CD4-positive, alpha-beta T cell treated with Interleukin-10 for 1 hour (primary cell): ENCODE measurements around the gene ITGBL1.
A peak's percentile ranks its signal among the peaks of the same experiment; 100 is the strongest.
"Not testable (repeated sequence)": the region's sequence is repeated elsewhere in the genome, so short reads cannot be mapped to it uniquely, and the experiment has no call there.

ENCODE experiments used
- DNase-seq: peaks from one replicate; pipeline ENCODE4 v3.0.0-alpha.2; 2020

Gene ITGBL1

DNA sequence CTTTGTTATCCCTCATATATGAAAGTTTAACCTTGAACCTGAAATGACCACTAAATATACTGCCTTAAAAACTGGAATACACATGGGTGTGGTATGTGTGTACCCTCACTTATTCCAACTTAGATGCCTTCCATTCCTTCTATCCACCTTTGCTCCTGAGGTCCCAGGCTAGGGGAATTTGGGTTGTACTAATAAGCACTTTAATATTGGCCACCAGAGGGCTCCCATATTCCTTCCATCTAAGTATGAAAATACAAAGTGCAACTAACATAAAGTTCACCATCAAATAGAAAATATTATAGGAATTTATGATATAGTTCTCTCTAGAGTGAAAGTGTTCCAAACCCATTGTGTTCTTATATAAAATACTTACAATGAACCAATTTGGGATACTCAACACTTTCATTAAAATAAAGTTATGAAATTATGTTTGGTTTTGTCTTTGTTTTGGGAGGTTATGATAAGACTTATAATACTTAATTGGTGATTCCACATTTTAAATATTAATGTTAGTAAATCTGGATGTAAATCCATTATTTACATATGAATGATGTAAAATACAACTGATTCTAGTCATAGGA is 62.3 kb downstream of the ITGBL1 start:
- DNase-seq = peak; percentile 49

DNA sequence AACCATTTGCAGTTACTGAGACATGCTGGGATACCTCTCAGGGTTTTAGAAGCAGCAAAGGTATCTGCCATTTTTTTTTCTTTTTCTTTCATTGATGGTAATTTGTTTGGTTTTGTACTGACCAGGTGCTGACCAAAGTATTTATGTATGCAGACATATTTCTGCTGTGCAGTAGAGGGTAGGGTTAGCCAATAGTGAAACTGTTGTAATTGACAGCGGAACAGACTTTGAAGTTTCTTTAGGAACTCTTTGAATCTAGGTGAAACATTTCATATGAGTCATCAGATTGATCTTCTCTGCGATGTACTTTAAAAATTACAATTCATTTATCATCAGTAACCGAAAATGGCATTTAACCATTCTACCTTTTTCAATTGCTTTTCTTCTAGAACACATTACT is 63.0 kb downstream of the ITGBL1 start:
- DNase-seq = no peak

DNA sequence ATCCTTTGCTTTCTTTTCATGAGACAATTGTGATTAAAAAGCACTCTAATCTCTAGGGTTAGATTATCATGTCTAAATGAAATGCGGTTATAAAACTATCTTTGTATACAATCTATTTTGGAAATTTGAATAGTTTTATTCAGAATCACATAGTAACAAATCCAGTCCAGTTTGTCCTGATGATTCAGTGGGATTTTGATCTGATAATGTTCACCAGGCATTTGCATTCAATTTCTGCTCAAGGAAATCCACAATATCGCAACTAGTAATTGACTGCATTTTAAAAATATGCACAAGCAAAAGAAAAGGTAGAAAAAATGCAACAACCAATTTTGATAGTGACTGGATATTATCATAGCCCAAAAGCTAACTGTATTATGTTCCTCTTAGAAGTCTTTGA is 63.8 kb downstream of the ITGBL1 start:
- DNase-seq = no peak

DNA sequence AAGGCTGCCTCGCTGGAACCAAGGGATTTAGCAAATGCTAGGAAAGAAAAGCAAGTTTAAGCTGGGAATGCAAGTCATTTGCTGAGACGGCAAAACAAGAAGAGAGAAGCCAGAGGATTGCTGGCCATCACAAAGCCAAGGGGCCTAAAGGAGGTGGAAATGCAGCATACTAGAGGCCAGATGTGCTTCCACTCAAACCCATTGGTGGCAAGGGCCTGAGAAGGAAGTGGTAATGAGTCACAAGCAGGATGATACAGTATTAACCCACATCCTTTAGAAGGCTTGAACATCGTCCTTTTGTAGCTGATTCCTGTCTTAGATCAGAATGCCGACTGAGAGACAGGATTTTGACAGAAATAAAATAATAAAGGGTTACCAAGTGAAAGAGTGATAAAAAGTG is 68.2 kb downstream of the ITGBL1 start:
- DNase-seq = peak; percentile 55

DNA sequence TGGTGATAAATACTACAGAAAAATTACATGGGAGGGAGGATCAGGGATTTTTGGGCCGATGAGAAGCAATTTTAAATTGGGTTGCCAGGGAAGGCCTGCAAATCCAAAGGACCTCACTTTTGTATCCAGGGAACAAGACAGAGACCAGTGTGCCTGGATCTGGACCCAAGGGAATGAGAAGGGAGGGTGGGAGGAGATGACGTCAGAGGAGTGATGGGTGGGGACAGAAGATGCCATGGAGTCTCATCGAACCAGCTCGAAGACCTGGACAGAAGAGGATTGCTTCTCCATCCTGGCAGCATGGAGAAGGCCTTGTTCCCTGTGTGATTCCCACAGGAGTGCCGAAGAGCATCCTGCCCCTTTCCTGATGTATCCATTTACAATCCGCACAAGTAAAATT is 68.9 kb downstream of the ITGBL1 start:
- no peak for DNase-seq

DNA sequence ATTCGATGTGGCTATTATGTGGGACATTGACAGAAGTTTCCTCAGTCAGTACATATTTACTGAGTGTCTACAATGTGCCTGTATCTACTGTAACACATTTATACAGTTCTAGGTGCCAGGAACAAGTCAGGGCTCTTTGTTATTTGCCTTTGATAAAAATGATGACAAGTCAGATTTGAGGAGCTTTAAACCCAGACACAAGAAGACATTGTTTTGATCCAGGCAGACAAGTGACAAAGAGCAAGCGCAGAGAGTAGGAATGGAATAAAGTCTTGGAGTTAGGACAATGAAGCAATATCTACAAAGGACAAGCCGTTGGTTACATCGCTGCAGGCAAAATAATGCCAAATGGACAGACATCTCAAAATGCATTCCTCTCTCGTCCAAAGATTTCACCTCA is 70.1 kb downstream of the ITGBL1 start:
- no peak for DNase-seq

DNA sequence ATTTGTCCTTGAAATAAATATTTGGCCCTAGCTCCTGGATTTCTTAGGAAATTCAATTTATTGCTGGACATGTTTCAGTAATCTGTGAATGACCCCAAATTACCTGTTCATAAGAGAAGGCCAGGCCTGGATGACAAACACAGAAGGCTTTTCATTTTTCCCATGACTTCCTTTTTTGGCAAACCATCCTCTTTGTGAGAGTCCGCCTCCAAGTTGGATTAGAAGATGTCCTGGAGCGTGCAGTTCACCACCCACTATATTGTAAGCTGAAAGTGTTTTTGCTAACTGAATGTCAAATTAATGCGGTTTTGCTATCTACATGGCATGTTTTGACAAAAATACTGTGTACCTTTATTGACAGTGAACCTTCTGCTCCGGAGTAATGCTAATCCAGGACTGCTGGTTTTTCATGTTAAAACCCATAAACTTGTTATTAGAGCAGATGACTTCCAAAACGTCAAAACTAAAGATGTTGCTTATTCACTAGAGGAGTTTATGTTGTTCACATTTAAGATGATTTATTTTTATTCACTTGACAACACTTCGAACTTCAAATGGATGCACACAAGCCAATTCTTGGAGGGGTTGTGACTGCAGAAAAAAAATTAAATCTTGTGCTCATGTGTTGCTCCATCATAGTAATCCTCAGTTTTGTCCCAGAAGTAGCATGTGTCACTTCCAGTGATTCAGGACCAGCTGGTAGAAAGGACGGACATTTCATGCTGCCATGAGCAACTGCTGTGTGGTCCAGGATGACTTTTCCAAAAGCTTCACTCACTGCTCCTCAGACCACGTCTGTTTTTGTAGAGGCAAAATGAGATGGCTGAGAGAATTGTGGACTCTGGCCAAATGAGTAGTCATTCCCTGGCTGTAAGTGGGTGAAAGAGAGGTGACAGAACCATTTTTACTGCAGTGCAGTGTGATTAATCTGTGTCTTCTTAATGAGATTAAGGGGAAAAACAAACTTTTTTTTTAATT is 71.0 kb downstream of the ITGBL1 start:
- no peak for DNase-seq

DNA sequence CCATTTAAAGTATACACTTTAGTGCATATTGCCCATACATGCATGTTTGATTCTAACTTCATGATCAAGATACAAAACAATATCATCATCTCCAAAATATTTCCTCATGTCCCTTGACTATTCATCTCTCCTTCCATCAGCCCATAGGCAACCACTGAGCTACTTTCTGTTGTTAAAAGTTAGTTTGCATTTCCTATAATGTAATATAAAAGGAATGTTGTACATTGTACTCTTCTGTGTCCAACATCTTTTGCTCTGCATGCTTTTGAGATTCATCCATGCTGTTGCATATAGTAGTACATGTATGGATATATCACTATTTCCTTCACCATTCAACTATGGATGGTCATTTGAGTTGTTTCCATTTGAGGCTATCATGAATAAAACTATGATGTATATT is 74.7 kb downstream of the ITGBL1 start:
- DNase-seq = no peak

DNA sequence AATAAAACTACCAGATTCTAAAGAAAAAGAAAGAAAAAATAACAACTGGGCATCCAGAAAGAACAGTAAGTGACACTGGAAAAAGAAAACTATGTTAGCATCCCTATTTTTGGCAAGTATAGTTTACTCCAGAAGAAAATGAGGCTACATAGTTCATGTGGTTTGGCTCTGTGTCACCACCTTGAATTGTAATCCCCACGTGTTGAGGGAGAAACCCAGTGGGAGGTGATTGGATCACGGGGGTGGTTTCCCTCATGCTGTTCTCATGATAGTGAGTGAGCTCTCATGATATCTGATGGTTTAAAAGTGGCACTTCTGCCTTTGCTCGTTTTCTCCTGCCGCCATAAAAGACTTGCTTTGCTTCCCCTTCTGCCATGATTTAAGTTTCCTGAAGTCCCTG is 76.9 kb downstream of the ITGBL1 start:
- no peak for DNase-seq

DNA sequence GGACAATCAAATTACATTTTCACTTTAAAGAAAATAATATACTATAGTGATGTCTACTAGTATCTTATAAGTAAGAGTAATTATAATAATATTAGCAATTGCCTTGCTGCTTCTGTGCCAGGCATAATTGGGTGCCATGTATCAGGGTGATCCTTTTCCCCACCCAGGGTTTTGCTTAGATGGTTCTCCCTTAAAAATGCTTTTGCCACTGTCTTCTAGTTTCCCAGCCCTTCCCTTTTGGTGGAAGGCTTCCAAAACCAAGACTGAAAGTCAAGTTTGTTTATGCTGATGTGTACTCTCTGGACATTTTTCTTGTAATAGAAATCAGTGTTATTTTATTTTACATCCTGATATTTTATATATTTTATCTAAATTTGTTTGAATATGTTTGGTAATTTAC is 77.8 kb downstream of the ITGBL1 start:
- no peak for DNase-seq

DNA sequence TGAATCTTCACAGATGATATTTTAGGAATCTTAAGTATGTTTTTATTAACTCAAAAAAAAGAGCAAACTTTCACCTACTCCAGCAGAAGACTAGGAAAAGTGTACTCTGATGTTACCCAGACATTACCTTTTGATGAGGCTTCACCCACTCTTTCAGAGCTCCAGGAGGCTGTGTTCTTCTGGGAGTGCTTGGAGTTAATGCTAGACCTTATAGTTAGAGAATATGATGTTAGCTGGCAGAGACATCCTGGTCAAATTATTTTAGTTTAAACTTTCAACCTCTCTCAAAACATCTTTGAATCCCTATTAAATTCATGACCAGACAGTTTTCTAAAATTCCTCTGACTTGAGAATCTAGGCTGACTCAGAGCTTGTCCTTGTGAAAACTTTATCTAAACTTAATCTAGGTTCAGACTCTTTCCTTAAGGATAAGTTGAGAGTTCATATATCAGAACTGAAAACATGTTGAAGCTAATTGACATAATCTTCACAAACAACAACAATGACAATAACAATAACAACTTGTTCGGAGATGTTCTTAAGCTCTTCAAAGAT is 82.8 kb downstream of the ITGBL1 start:
- DNase-seq = no peak

DNA sequence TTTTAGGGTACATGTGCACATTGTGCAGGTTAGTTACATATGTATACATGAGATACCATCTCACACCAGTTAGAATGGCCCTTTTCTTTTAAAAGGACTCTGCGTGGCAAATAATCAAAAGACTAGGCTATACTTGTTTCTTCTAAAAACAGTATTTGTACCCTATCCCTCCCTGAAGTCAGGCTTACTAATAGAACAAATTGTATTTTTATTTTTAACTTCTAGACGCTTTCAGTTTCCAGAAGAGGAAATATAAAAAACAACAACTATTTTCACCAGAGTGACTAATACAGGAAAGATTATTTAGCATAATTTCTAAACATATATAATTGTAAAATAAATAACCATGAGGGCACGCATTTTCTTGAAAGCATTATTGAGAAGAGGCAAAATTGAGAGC is 83.6 kb downstream of the ITGBL1 start:
- no peak for DNase-seq

DNA sequence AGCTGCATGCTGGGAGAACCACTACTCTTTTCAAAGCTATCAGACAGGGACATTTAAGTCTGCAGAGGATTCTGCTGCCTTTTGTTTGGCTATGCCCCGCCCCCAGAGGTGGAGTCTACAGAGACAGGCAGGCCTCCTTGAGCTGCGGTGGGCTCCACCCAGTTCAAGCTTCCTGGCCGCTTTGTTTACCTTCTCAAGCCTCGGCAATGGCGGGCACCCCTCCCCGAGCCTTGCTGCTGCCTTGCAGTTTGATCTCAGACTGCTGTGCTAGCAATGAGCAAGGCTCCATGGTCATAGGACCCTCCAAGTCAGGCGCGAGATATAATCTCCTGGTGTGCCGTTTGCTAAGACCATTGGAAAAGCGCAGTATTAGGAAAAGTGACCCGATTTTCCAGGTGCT is 92.1 kb downstream of the ITGBL1 start:
- DNase-seq = not testable (repeated sequence)

DNA sequence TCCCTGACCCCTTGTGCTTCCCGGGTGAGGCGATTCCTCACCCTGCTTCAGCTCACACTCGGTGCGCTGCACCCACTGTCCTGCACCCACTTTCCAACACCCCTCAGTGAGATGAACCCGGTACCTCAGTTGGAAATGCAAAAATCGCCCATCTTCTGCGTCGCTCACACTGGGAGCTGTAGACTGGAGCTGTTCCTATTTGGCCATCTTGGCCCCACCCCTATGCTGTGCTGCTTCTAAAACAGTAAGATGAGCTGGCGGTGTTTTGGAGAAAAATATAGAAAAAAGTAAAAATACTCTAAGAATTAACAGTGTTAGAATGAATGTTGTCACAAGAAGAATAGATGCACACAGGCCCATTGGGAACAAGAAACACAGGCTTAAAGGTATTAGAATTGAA is 92.5 kb downstream of the ITGBL1 start:
- no peak for DNase-seq

DNA sequence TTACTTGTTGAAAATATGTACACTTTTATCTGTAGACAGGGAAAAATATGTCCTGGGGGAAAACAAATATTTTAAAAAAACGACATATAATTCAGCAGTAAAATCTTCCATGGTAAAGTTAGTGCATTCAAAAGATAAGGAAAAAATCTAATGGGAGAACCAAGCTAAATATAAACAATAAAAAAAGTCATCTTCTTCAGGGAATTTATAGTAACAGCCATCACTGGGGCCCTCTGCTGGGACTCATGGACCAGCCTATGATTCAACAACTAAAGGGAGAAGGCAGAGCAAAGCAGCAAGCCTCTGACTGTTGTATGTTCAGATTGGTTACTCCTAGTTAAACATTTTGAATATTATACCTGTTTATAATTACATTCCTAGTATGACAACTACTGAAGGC is 93.0 kb downstream of the ITGBL1 start:
- no peak for DNase-seq

DNA sequence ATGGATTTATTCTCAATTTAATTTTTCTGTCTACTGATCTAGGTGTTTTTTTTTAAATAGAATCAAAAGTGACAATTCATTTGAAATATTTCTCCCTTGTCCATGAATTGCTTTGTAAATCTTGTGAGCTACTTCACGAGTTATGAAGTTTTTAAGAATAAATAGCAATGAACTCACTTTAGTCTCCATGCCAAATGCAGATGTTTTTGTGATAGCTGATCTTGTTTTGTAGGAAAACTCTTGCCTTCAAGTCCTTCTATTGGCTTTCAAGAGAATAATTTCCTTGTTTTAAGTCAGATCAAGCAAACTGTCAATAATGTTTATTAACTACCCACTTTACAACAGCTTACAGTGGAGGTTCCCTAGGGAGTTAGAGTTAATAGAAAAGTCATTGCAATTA is 99.8 kb downstream of the ITGBL1 start:
- DNase-seq = no peak

DNA sequence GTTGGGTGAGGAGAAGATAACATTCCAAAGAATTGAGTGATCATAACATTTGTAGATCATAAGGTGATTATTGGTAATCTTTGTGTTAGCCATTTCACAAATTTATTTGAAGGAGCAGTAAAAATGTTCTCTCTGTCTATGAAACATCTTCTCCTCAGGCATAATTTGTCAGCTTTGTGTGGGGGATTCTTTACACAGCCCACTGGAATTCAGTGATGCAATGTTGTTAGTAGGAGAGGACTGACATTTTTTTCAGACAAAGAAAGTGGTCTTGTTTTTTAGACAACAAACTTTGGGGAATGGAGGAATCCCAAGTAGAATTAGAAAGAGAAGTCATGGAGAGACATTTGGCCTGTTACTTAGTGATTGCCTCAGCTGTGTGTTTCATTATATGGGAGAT is 100.3 kb downstream of the ITGBL1 start:
- no peak for DNase-seq

DNA sequence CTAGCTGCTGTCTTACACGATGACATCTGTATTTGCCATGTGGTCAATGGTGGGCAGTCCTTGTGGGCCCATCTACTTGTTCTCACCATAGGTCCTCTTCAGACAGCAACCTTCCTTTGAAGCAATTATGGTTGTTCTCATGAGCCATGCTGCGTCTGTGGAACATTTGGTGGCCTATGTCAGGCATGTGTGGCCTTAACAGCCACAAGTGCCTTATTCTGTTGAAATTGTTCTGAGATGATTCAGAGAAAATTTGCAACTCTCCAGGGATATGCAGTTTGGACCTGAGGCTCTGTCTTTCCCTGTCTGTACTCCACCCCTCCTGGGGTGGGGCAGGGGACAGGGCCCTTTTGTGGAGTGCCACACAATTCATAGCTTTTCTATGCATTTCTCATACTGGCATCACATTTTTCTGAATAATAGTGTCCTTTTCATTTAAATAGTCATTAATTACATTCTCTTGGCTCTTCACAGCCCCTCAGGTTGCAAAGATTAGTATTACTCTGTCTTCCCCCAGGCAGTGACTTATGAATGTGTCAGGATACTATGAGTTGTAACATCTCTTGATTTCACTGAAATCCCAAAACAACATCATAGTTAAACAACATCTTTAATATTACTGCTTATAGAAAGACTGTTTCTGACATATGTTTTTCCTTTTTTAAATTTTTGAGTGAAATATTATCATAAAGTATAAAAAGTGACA is 102.1 kb downstream of the ITGBL1 start:
- DNase-seq = no peak

DNA sequence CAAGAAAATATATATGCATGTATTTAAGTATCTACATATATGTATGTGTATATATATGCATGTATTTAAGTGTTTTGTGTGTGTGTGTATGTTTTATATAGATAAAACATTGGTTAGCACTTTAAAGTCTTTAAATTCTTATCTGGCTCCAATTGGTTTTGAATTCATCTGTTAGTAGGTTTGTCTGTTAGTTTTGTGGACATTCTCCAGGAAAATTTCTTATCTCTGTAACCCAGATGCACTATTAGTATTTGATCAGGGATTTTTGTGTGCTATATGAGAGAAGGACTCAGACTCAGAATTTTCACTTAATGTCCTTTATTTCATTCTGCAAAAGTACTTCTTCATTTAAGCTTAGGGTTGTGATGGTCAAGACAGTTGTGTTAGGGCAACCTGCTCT is 103.1 kb downstream of the ITGBL1 start:
- DNase-seq = no peak

DNA sequence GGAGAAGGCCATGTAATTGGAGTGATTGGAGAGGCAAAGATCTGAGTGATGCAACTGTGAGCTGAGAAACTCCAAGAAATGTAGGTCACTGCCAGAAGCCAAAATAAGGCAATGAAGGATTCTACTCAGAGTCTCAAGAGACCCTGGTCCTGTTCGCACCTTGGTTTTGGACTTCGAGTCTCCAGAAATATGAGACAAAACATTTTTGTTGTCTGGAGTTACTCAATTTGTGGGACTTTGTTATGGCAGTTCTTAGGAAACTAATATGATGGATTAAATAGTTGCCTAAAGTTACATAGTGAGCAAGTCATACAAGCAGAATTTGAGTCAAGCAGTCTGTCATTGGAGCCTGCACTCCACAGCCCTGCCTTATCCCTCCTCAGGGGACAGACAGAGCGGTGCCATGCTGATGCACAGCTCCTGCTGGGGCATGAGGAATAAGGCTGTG is 104.2 kb downstream of the ITGBL1 start:
- no peak for DNase-seq

DNA sequence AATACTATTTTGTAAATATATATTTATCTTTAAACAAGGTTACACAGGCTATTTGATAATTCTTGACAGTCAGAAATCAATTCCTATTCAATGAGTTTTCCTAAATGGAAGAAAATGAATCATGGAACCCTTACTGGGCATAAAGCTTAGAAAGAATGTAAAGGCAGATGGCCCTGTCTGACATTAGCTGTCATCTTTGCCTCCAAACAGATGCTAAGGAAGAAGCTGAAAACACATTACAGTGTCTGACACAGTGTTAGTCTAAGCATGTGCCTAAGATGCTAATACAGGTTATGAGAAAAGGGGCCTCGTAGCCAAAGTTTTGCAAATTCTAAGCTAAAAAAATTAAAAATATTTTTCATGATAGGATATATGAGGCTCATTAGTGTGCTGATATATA is 112.8 kb downstream of the ITGBL1 start:
- DNase-seq = no peak

DNA sequence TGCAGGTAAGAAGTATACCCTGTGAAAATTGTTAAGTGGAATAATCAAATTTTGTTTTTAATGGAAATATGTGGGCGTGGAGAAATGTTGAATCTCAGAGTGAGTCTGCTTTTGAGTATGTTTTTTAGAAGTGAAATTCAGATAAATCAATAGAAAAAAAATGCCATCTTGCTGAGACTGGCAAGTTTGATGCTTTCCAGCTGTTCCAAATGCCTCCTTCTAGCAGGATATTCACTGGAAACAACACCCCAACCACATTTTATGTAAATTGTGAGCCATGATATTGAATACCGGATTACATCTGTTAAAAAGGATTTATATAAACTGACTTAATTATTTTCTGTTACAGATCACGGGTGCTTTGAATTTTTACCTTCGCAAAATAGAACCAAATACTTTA is 115.4 kb downstream of the ITGBL1 start:
- no peak for DNase-seq

DNA sequence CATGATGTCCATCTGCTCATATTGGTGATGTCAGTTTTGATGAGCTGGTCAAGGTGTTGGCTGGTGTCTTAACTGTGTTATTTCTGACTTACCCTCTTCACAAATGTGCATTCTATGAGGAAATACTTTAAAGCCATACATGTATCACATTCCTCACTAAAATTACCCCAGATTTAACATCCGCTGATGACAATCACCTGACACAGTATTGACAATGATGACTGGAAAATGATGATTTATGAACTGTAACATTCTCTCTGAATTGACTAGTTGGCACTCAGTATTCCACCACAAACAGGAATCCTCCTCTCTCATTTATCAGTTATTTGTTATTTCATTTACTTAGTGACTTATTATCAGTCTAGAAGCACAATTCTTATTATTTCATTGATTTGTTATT is 117.3 kb downstream of the ITGBL1 start:
- no peak for DNase-seq

DNA sequence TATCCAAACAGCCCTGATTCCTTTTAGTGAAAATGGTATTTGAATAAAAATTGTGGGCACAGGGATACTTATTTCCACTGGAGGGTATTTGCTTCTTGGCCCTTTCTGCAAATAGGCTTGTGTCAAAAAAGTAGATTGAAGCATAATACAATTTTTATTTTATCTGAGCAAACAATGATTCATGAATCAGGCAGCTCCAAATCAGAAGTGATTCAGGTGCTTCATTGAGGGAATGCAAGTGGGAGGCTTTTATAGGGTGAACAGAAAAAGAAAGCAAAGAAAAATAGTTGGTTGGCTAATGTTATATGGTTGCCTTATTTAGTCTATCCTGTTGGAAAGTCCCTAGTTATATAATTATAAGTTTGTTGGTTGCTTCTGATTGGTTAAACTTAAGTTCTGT is 117.9 kb downstream of the ITGBL1 start:
- DNase-seq = no peak
